Activated CD4-positive, CD25-positive, alpha-beta regulatory T cell (primary cell): Measurements from ENCODE around the gene ERCC2.

Source experiments
- DNase-seq, 4 experiments: peaks; one replicate each; lab custom pipeline; 2025; lab: John Stamatoyannopoulos, UW

Gene ERCC2

DNA sequence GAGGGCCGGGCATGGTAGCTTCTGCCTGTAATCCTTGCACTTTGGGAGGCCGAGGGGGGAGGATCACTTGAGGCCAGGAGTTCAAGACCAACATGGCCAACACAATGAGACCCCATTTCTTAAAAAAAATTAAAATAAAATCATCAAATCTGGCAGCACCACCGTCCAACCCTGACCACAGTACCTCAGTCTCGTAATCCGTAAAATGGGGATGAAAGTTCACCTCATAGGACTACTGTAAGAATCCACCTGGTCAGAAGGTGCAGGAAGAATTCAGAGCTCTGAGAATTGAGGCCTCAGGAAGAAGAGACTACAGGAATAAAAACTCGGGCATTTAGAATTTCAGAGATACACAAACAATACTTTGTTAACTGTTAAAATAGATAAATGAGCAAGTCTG, 31.4 kb upstream of the ERCC2 start:
- no peak for DNase-seq

DNA sequence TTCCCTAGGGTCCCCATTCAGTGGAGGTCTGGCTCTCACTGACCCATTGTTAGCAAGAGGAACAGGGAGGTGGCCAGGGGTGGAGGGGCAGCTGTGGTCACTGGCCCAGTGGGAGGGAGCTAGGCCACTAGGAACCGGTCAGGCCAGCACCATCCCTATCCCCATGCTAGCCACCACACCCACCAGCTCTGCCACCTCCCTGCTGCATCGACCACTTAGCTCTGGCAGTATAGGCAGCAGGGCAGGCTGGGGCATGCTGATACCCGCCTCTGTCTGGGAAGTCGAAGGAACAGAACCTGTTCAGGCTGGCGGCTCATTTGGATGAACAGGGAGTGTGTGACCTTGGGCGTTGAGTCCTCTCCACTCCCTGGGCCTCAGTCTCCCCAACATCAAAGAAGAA, 29.8 kb upstream of the ERCC2 start:
- DNase-seq: no peak

DNA sequence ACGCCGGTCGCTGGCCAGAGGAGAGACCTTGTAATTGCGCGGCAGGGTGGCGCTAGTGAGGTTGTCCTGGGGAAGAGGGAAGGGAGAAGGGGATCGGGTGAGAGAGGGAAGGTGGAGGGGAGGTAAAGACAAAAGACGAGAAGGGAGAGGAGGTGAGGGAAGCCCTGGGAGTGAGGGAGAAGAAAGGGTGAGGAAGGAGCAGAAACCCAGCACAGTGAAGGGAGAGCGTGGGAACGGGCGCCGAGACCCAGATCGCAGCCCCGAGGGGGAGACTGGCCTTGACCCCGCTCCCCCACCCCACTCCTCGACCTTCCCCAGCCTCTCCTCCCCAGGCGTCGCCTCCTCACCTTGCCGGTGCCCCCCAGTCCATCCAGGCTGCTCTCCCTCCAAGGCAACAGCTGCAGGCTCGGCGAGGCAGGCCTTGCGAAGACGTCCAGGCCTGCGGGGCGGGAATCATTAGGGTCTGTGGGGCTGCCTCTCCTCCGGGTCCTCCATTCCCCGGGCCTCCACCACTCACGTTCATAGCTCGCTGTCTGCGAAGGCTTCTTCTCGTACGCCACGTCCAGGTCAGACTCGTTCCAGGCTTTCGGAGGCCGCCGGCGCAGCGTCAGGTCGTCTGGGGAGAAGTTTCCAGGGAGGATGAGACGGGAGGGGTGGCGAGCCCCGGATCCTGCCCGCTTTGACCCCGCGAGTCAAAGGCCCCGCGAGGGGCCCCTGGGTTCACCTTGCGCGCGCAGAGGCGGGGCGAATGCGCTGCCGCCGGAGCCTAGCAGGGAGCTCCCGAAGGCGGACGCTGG, 25.6 kb upstream of the ERCC2 start:
- no peak for DNase-seq

DNA sequence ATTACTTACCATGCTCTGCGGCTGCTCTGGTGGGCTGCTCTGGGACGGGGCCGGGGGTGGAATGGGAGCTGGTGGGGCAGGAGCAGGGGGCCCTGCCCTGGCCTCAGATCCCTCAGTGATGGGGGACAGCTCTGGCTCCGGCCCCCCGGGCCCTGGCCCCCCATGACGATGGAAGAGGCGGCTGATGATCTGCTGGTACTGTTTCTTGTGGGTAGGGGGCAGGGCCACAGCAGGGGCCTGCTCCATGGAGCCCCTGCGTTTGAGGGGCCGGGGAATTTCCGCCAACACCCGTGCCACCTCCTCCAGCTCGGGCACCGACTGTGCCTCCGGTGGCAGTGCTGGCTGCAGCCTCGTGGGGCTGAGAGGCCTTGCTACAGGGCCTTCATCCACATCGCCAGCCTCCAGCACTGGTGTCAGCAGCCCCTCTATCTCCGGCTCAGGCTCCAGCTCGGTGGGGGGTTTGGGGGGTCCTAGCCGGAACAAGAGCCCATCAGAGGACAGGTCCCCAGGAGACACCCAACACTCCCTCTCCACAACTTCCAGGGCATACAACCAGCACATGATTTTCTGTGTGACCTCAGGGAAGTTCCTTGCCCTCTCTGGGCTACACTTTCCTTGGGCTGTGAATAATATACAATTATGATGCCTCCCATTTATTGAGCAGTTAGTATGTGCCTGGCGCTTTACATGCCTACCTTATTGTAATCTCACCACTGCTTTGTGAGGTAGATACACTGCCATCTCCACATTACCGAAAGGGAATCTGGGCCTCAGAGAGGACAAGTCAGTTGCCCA, 21.7 kb upstream of the ERCC2 start:
- no peak for DNase-seq

DNA sequence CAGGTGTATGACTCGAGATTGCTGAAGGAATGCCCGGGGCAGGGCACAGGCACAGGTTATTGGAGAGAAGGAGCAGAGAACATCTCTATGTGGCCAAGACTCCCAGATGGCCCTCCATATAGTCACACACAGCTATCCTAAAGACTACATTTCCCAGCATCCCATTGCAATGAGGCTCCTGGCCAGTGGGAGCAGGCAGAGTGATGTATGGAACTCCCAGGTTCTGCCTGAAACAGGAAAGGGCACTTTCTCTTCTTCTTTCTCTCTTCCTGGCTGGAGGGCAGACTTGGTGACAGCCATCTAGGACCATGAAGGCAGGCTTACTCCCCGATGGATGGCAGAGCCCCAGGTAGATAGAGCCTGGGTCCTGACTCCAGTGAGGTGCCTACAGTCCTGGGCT, 21.0 kb upstream of the ERCC2 start:
- no peak for DNase-seq

DNA sequence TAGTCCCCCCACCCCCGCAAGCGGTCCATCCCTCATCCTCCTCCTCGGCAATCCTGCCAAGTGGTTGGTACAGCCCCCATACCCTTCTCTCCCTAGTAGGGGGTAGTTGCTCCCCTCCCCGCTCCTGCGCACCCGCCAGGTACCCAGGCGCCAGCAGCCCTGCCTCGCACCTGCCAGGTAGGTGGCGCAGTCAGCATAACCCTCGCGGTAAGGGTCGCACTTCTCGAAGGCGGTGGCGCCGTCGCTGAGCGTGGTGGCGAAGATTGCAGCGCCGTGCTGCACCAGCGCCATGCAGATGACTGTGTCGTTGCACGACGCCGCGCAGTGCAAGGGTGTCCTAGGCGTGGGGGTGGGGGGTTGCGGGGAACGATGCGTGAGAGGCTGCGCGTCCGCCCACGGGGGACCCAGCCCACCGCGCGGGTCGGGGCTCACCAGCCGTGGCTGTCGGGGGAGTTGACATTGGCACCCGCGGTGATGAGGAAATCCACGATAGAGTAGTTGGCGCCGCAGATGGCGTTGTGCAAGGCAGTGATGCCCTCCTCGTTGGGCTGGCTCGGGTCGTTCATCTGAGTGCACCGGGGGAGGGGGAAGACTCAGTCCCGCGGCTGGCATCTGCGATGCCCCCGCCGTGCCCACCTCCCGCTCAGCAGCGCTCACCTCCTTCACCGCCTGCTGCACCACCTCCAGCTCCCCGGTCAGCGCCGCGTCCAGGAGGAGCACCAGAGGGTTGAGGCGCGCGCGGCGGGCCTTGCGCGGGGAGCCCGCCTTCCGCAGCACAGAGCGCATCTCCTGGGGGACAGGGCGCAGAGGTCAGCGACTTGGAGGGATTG, 15.2 kb upstream of the ERCC2 start:
- DNase-seq: no peak

DNA sequence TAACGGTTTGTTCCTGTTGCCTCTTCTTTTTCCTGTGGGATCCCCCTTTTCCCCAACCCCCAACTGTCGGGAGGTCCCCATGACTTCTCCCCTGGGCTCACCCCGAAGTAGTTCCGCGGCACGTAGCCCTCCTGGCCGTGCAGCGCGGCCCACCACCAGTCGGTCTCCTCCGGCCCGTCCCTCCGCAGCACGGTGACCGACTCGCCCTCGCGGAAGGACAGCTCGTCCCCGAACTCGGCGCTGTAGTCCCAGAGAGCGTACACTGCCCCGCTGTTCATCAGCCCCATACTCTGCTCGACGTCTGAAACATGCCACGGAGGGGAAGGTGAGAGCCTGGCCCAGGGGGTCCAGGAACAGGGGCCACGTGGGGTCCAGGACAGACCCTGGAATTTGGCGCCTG, 12.1 kb upstream of the ERCC2 start:
- no peak for DNase-seq

DNA sequence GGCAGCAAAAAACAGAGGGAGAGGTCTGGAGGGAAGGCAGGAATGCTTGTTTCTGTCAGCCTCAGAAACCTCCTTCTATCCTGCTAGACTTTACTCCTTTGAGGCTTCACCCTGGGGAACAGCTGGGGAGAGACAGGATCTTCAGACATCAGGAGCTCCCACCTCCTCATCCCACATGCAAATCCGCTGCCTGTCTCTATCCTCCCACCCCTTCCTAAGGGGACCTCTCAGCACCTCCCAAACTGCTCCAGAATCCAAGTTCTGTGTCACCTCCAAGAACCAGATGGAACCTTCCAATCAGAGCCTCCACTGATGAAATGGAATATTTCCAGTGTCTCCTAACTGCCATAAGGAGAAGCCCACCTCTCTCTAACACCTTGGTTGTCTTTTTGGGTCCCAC, 9.7 kb upstream of the ERCC2 start:
- DNase-seq: no peak

DNA sequence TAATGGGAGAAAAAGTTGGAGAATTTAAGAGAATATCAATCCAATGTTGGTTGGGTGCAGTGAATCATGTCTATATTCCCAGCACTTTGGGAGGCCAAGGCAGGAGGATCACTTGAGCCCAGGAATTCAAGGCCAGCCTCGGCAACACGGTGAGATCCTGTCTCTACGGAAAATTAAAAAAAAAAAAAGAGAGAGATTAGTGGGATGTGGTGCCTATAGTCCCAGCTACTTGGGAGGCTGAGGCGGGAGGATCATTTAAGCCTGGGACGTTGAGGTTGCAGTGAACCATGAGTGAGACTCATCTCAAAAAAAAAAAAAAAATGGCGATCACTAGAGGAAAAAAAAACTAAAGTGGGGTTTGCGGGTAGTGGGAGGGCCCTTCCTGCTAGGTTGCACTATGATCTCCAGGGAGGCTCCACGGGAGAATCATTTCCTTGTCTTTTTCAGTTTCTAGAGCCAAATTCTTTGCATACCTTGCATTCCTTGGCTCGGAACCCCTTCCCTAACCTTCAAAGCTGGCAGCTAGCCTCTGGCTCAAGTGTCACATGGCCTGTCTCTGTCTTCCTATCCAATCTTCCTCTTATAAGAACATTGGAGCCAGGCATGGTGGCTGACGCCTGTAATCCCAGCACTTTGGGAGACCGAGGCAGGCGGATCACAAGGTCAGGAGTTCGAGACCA, 5.8 kb upstream of the ERCC2 start:
- no peak for DNase-seq

DNA sequence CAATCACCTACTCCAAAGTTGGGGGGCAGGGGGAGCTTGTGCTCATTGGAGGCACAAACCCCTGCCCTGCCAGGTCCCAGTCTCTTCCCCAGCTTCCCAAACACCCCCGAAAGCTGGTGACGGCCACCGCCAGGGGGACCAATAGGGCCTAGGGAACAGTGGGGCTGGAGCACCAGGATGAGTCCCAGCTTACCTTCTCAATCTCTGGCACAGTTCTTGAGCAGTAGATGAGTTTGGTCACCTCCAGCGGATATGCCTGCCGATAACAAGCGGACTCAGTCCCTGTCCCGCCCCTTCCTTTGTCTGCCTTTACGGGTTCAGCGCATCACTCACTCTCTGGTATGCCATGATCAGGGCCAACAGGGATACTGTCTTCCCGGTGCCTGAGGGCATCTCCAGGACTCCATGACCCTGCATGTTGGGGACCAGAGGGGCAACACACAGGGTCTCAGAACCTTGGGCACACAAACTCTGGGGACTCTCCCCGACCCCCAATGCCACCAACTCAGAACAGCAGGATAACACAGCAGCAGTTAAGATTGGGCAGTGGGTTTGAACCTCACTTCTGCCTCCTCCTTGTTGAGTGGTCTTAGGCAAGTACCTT, 1.5 kb downstream of the ERCC2 start:
- DNase-seq: no peak

DNA sequence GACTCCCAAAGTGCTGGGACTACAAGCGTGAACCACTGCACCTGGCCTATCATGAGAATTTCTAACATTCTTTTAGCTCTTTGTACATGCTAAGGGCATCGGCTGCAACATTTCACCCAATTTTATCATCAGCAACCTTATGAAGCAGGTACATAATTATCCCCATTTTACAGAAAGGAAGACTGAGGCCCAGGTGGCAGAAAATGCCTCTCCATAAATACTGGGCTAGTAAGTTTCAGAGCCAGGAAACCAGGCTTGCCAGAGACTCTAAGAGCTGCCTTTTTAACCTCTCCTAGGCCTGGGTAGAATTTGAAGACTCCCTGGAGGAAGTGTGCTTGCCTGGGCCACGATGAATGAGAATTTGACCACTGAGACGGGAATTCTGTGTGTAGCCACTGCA, 2.2 kb downstream of the ERCC2 start:
- no peak for DNase-seq

DNA sequence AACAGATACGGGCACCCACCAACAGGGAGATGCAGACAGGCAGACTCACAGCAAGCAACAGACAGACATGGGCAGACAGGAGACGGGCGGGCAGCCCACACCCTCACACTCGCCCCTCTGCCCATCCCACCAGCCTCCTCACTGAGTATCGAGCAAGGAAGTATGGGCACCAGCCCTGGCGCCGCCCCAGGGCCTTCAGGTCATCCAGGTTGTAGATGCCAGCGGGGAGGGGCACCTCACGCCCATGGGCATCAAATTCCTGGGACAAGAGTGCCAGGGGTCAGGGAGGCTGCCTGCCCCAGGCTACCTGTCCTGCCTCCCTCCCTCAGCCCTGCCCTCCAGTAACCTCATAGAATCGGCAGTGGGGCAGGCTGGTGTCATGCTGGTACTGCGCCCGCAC, 5.7 kb downstream of the ERCC2 start:
- DNase-seq: no peak

DNA sequence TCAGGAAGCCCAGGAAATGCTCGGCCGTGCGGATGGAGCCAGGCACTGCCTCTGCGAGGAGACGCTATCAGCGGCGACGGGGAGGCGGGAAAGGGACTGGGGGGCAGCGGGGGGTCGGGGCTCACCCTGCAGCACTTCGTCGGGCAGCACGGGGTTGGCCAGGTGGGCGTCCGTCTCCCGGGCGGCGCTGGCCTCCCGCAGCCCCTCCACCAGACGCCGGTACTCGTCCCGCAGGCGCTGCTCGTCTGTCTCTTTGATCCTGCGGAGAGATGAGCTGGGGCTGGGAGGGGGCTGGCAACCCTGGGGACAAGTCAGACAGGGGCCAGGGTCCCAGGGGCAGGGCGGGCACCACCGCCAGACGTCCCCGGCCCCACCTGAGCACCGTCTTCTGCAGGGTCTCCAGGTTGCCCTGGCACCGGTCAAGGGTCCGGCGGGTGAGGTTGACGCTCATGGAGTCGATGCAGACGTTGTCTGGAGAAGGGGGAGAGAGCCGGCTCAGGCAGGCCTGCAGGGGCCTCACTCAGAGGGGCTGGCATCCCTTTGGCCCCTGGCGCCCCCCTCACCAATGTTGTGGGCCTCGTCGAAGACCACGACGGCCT, 6.4 kb downstream of the ERCC2 start:
- DNase-seq: no peak

DNA sequence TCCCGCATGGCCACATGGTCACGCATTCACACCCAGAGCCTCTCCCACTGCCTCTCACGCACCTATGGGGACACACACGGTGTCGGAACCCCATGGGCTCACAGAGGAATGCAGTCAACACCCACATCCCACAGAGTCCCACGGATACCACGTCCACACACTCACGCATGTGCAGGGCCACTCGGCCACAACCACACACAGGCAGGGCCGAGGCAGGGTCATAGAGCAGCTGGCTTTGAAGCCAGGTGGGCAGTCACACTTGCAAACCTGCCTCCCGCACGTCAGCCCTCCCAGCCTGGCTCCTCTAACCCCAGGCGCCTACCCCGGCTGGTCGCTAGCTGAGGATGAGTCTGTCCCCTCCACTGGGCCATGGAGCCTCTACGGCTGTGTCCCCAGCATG, 8.1 kb downstream of the ERCC2 start:
- no peak for DNase-seq

DNA sequence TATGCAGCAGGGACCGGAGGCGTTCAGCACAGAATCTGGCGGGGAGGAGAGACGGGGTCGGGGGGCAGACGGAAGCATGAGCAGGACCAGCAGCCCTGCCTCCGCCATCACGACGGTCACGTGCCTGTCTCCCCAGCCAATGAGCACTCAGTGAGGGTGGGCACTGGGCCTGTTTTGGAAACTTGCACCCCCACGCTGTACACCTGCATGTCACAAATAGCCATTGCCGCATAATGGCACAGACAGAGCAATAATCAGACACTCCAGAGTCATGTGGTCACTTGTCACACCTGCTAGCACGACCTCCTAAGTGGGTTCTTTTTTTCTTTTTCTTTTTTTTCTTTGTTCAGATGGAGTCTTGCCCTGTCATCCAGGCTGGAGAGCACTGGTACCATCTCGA, 8.8 kb downstream of the ERCC2 start:
- no peak for DNase-seq

DNA sequence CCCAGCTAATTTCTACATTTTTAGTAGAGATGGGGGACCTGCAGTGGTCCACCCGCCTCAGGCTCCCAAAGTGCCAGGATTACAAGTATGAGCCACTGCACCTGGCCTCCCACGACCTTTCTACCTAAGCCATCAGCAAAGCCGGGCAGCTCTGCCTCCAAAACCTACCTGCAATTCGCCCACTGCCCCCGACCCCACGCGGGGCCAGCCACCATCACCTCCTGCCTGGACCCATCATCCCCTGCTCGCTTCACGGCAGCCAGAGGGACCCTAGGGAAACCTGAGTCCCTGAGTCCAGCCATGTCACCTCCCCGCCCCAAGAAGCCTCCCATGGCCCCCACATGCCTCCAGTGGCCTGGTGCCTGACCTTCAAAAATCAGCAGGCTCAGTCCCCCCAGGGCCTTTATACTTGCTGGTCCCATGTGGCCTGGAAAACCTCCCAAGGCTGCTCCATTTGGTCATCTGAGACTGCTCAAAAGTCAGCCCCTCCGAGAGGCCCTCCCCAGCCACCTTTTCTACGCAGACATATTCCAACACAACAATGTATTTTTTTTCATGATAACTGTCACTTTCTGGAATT, 12.1 kb downstream of the ERCC2 start:
- DNase-seq: no peak

DNA sequence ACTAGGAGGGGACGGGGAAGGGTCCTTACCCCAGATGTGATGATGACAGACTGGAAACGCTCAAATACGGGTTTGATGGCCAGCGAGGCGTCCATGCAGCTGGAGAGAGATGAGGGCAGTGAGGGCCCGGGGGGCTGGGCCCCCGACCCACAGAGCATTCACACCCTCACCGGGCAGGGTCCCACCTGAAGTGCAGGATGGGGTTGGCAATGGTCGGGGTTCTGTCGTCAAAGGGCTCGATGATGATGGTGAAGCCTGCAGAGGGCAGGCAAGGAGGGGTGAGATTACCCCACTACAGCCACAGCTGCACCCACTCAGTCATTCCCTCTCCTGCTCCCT, 13.0 kb downstream of the ERCC2 start:
- no peak for DNase-seq

DNA sequence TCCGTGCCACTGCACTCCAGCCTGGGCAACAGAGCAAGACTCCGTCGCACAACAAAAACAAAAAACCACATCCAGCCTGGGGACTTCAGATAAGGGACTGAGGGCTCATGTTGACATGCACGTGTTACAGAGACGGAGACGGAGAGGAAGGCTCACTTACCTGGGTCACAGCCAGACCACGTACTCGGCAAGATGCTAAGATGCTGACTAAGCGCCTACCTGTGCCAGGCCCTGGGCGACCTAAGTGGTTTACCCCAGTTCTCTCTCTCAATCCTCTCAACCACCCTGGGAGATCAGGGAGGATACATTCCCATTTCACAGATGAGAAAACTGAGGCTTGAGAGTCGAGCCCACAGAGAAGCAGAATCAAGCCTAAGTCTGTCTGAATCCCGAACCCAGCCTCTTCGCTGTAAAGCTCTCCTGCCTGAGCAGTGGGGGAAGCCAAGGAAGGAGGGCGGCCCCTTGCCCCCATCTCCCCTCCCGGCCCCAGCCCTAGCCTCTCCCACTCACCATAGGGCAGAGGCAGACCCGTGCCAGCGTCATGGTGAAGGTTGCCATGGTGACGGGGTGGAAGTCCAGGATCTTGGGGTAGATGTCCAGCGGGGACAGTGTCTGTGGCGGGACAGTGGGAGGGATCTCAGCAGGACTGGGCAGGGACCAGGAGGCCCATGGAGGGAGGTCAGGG, 13.5 kb downstream of the ERCC2 start:
- DNase-seq: no peak

DNA sequence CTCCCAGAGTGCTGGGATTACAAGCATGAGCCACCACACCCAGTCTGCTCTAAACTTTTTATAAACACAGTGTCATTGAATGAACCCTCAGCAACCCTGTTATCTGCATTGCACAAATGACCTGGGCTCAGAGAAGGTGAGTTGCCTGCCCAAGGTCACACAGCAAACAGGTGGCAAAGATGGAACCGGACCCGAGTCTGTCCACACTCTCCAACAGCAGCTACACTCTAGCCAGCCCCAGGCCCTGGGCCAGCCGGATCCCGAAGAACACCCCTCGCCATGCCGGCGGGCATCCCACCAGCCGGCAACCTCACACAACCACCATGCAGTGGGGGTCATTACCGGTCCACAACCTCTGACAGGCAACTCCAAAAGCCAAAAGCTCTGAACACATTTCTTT, 14.5 kb downstream of the ERCC2 start:
- no peak for DNase-seq

DNA sequence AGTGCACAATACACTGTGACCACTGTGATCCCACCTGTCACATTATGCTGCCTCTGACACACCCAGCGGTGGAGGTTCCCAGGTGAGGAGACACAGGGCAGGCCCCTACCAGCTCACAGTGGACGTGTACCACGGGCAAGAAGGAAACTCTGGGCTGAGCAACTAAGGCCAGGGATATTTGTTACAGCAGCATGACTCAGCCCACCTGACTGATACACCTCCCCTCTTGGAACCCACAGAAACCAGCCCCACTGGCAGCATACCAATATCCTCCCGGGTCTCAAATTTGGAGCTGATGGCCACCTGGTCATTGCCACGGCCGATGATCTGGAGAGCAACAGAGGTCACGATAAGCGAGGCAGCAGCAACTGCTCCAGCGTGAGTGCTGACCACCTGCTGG, 15.0 kb downstream of the ERCC2 start:
- no peak for DNase-seq
